HG02623 (cell line): ENCODE measurements around the gene GRID1.

ENCODE experiments used
- ATAC-seq: cut with Tn5 transposase; IDR thresholded peaks from one replicate; pipeline ENCODE4 v1.9.1; 2021; ENCODE audit warnings: moderate library complexity; ENCODE audit not compliant: unreplicated experiment

Gene GRID1

GRCh38 chr10:85617751-85618546, 748.6 kb downstream of the GRID1 start:
- ATAC-seq = no peak

- no peak for ATAC-seq
These were observed 751.0 kb downstream of the GRID1 start for GRCh38 chr10:85615556-85615955.

- no peak for ATAC-seq
These were observed 751.6 kb downstream of the GRID1 start for GRCh38 chr10:85614981-85615380.

GRCh38 chr10:85614566-85614965, 752.0 kb downstream of the GRID1 start:
- no peak for ATAC-seq

GRCh38 chr10:85613391-85613790, 753.2 kb downstream of the GRID1 start:
- no peak for ATAC-seq

- no peak for ATAC-seq
These were observed 753.8 kb downstream of the GRID1 start for GRCh38 chr10:85612833-85613232.

GRCh38 chr10:85612378-85612775, 754.2 kb downstream of the GRID1 start:
- ATAC-seq = peak; percentile 97

GRCh38 chr10:85611746-85612377, 754.7 kb downstream of the GRID1 start:
- no peak for ATAC-seq

GRCh38 chr10:85611093-85611740, 755.4 kb downstream of the GRID1 start:
- no peak for ATAC-seq

- ATAC-seq = no peak
These were observed 756.1 kb downstream of the GRID1 start for GRCh38 chr10:85610381-85611092.

GRCh38 chr10:85609509-85609908, 757.1 kb downstream of the GRID1 start:
- no peak for ATAC-seq

GRCh38 chr10:85608706-85609105, 757.9 kb downstream of the GRID1 start:
- no peak for ATAC-seq

- ATAC-seq = no peak
These were observed 759.4 kb downstream of the GRID1 start for GRCh38 chr10:85607043-85607695.

GRCh38 chr10:85606401-85606800, 760.2 kb downstream of the GRID1 start:
- no peak for ATAC-seq

GRCh38 chr10:85604884-85605283, 761.7 kb downstream of the GRID1 start:
- ATAC-seq = no peak

GRCh38 chr10:85604136-85604725, 762.4 kb downstream of the GRID1 start:
- no peak for ATAC-seq

- ATAC-seq = no peak
These were observed 763.2 kb downstream of the GRID1 start for GRCh38 chr10:85603151-85603940.

- ATAC-seq = no peak
These were observed 763.9 kb downstream of the GRID1 start for GRCh38 chr10:85602713-85603112.

GRCh38 chr10:85602306-85602705, 764.3 kb downstream of the GRID1 start:
- no peak for ATAC-seq

GRCh38 chr10:85601526-85601925, 765.1 kb downstream of the GRID1 start:
- no peak for ATAC-seq
